K562 (cell line): ENCODE results near the gene MMP20. TPM values are rescaled to one million over a fixed set of nuclear protein-coding genes. Genes with fewer than 3 reads are reported as not detected.

Experiments
- ATAC-seq: fragments of 200-7000 bp; cut with Tn5 transposase; 3 replicates; pipeline ENCODE4 v1.9.1; 2020; ENCODE audit warnings: moderate library complexity
- BruUV-seq: library from RNA; stranded (reverse); fragments of 400-500 nt; replicated peaks from 2 replicates; lab custom pipeline; 2021; lab: Mats Ljungman, UMichigan
- CTCF ChIA-PET: fragments of 300-600 bp; formaldehyde crosslinking; extraction: SDS; loops from one replicate; lab custom pipeline; 2021; ENCODE audit warnings: low intra/inter-chr PET ratio; lab: Yijun Ruan, JAX
- POLR2A ChIA-PET: fragments of 300-600, 350-650 bp; sonication (Branson Sonifier 250); formaldehyde crosslinking; extraction: SDS; loops from one replicate; lab custom pipeline; 2021; ENCODE audit warnings: antibody characterized with exemption, inconsistent platforms; lab: Yijun Ruan, JAX
- DNase-seq, 4 experiments: peaks; one replicate each; pipeline versions ENCODE4 v3.0.0 to v3.0.0-alpha.2; 2011 to 2018; ENCODE audit warnings: low spot score in 3 of 4, mixed read lengths in 3 of 4; ENCODE audit errors: extremely low read depth in 1 of 4
- FAIRE-seq: peaks from 2 replicates; lab custom pipeline; 2011; peaks lifted over from hg19 to GRCh38; lab: Jason Lieb, UNC
- H2AFZ ChIP-seq: 2 replicates; pipeline ENCODE4 v1.6.0; 2011; ENCODE audit warnings: low read depth, low read length, control low read depth, inconsistent platforms
- H3K27ac ChIP-seq: fragments of 200-600 bp; 3 replicates; pipeline ENCODE4 v1.8.0; 2011; ENCODE audit warnings: low read depth, mild to moderate bottlenecking, control low read depth, inconsistent platforms, low read length, moderate library complexity, mixed read lengths; ENCODE audit errors: extremely low read depth
- H3K27me3 ChIP-seq, 2 experiments: fragments of 300-600 bp in 1 of 2; 2 replicates in 1 of 2; 3 replicates in 1 of 2; pipeline versions ENCODE4 v1.6.0 to v1.8.0; 2011; ENCODE audit warnings: inconsistent platforms in 2 of 2, low read length in 2 of 2, mild to moderate bottlenecking in 1 of 2, mixed read lengths in 1 of 2, moderate library complexity in 1 of 2; ENCODE audit not compliant: control insufficient read depth in 2 of 2, insufficient read depth in 2 of 2
- H3K36me3 ChIP-seq: fragments of 300-600 bp; 3 replicates; pipeline ENCODE4 v1.8.0; 2011; ENCODE audit warnings: mild to moderate bottlenecking, low read length, inconsistent platforms; ENCODE audit not compliant: control insufficient read depth, insufficient read depth
- H3K4me1 ChIP-seq, 2 experiments: fragments of 200-600 bp in 1 of 2; replicated peaks in 1 of 2; 2 replicates in 1 of 2; 3 replicates in 1 of 2; pipeline versions ENCODE4 v1.5.1 to v1.8.0; 2011; ENCODE audit warnings: inconsistent platforms in 2 of 2, low read length in 2 of 2, mild to moderate bottlenecking in 1 of 2, mixed read lengths in 1 of 2, moderate library complexity in 1 of 2; ENCODE audit not compliant: control insufficient read depth in 2 of 2, insufficient read depth in 2 of 2
- H3K4me2 ChIP-seq: 2 replicates; pipeline ENCODE4 v1.6.1; 2011; ENCODE audit warnings: low read length, control low read depth, inconsistent platforms, mixed read lengths; ENCODE audit not compliant: insufficient read depth
- H3K4me3 ChIP-seq: fragments of 200-600 bp; sonication (generic), shearing (Covaris generic); 2 replicates; pipeline ENCODE4 v1.5.1; 2016; ENCODE audit warnings: control low read depth, inconsistent platforms
- H3K79me2 ChIP-seq: fragments of 200-600 bp; 3 replicates; pipeline ENCODE4 v1.8.0; 2011; ENCODE audit warnings: low read length, inconsistent platforms; ENCODE audit not compliant: control insufficient read depth, insufficient read depth
- H3K9ac ChIP-seq, 2 experiments: 2 replicates each; pipeline versions ENCODE4 v1.6.0 to v1.6.1; 2011; ENCODE audit warnings: low read depth in 2 of 2, low read length in 2 of 2, control low read depth in 1 of 2, inconsistent platforms in 1 of 2, mild to moderate bottlenecking in 1 of 2, mixed read lengths in 1 of 2; ENCODE audit not compliant: insufficient read depth in 1 of 2
- H3K9me1 ChIP-seq: one replicate; pipeline ENCODE4 v1.6.0; 2011; ENCODE audit warnings: inconsistent platforms, mild to moderate bottlenecking, low read length, moderate library complexity; ENCODE audit not compliant: control insufficient read depth, insufficient read depth
- H3K9me3 ChIP-seq: replicated peaks from 2 replicates; pipeline ENCODE4 v1.5.1; 2011; ENCODE audit warnings: low read depth, low read length, inconsistent platforms; ENCODE audit not compliant: control insufficient read depth, insufficient read depth
- H4K20me1 ChIP-seq: replicated peaks from 2 replicates; pipeline ENCODE4 v1.6.1; 2011; ENCODE audit warnings: low read length, inconsistent platforms, mixed read lengths; ENCODE audit not compliant: control insufficient read depth, insufficient read depth
- ARHGAP35 ChIP-seq: fragments of 450-650 bp; IDR thresholded peaks from 2 replicates; pipeline ENCODE4 v1.6.1; 2018; ENCODE audit not compliant: partially characterized antibody
- BDP1 ChIP-seq: IDR thresholded peaks from 3 replicates; pipeline ENCODE4 v1.6.1; 2011; ENCODE audit not compliant: insufficient read length, insufficient read depth
- ELF4 ChIP-seq: fragments of 450-650 bp; formaldehyde crosslinking; IDR thresholded peaks from 2 replicates; pipeline ENCODE4 v1.4.0; 2022; ENCODE audit warnings: missing genetic modification characterization
- MEF2D ChIP-seq: conservative IDR thresholded peaks from 2 replicates; pipeline ENCODE4 v1.6.1; 2016; ENCODE audit warnings: low read depth, missing genetic modification characterization, missing compliant biosample characterization
- PYGO2 ChIP-seq: fragments of 450-650 bp; IDR thresholded peaks from 2 replicates; pipeline ENCODE4 v1.6.1; 2016; ENCODE audit warnings: mild to moderate bottlenecking, missing genetic modification characterization, moderate library complexity, missing compliant biosample characterization
- RNF2 ChIP-seq: sonication (generic); IDR thresholded peaks from 2 replicates; pipeline ENCODE4 v1.6.1; 2016
- ZEB2 ChIP-seq: fragments of 450-650 bp; IDR thresholded peaks from 2 replicates; pipeline ENCODE4 v1.6.1; 2016
- WGBS: fragments of 100-300 bp; shearing (Covaris generic); methylation state at CpG from one replicate; pipeline ENCODE4 v1.1.6; 2016; ENCODE audit warnings: low coverage, mixed read lengths; ENCODE audit not compliant: insufficient coverage; ENCODE audit errors: missing lambda C conversion rate; 5-methylcytosine and 5-hydroxymethylcytosine counted together
- in situ Hi-C: fragments of 300-500 bp; cut with MboI; formaldehyde crosslinking; loops from 4 replicates; pipeline ENCODE4 v1.15.0; 2018; ENCODE audit warnings: inconsistent platforms, mixed read lengths
- intact Hi-C: fragments of 100-400 bp; cut with micrococcal nuclease; formaldehyde crosslinking; loops from 2 replicates; pipeline ENCODE4 v1.14.2; 2022
- polyA plus RNA-seq, 8 experiments: library from polyadenylated mRNA; depleted of rRNA in 4 of 8; stranded (reverse) in 5 of 8; unstranded in 3 of 8; fragments of >200 nt; fragmentation: Nextera tagmentation in 2 of 8; fragmentation: Illumina TruSeq in 1 of 8; extraction: Ambion mirVana in 2 of 8; extraction: Trizol in 1 of 8; gene quantifications; 2 replicates each; pipeline versions ENCODE4 v1.2.1 to v1.2.3, GENCODE V29; 2011 to 2014; ENCODE audit warnings: inconsistent platforms in 1 of 8, missing spikeins in 1 of 8
- total RNA-seq, 7 experiments: library from RNA; depleted of rRNA in 6 of 7; stranded (reverse); fragments of >200 nt in 6 of 7; fragmentation: Illumina TruSeq in 2 of 7; extraction: Trizol in 2 of 7; gene quantifications; 2 replicates each; pipeline versions ENCODE4 v1.2.1 to v1.2.3, GENCODE V29; 2011 to 2021; ENCODE audit warnings: low replicate concordance in 1 of 7
- TF ChIP-seq, protein P1 (sequence below): sonication (generic); formaldehyde crosslinking; IDR thresholded peaks from 2 replicates; pipeline ENCODE4 v1.8.0; 2022; ENCODE audit warnings: mild to moderate bottlenecking, missing genetic modification reagents
- TF ChIP-seq, protein P2 (sequence below): sonication (generic); formaldehyde crosslinking; IDR thresholded peaks from 2 replicates; pipeline ENCODE4 v1.8.1; 2023; ENCODE audit warnings: mild to moderate bottlenecking, missing genetic modification reagents
- TF ChIP-seq, protein P3 (sequence below), 2 experiments: IDR thresholded peaks in 1 of 2; conservative IDR thresholded peaks in 1 of 2; 2 replicates each; pipeline ENCODE4 v1.6.1; 2016; ENCODE audit warnings: low read depth in 2 of 2, mild to moderate bottlenecking in 1 of 2, missing compliant biosample characterization in 1 of 2, missing genetic modification characterization in 1 of 2, moderate library complexity in 1 of 2

Gene MMP20
- total and polyA plus RNA-seq, 9 of the 15 experiments (the other 6 are each of a cell fraction or from before 2014, with no cell fraction given) = not detected

DNA sequence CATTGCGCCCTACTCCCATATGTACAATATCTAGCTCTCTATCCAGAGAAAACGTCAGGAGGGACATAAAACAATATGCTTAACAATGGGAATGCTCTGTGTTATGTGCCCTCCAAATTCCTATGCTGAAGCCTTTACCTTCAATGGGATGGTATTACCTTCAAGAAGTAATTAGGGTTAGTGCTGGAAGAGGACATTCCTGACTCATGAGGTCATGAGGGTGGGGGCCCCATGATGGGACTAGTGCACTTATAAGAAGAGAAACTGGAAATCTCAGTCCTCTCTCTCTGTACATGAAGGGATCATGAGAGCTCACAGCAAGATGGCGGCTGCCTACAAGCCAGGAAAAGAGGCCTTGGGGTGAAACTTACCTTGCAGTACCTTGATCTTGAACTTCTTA, 20.3 kb downstream of the MMP20 start:
- 0% methylated on average over 3 of the region's 3 CpGs for WGBS
- no peak overlapping the region for H3K4me3 ChIP-seq

More for the DNA sequence above, 20.3 kb downstream of the MMP20 start:
- H3K9me1 ChIP-seq = no peaks in the 10 kb centered on the region
- intact Hi-C loops (no loop called here), in situ Hi-C loops (no loop called here)
- ATAC-seq (no peak), DNase-seq (no peak), FAIRE-seq (no peak)
- H3K27ac ChIP-seq = no peak overlapping the region
- H4K20me1 ChIP-seq = no peaks in the 10 kb centered on the region
- no peaks in the 10 kb centered on the region for H3K79me2 ChIP-seq
- peaks cover 3 to 8% of the 10 kb centered on the region in 2 experiments; a peak in 3 of 5 replicates for H3K27me3 ChIP-seq
- peaks cover 0 to 2% of the 10 kb centered on the region in 2 experiments; a peak in 1 of 5 replicates for H3K4me1 ChIP-seq
- no peak overlapping the region for H3K4me2 ChIP-seq
- no TSS peak for BruUV-seq
- CTCF ChIA-PET = no interaction called here
- POLR2A ChIA-PET = no interaction called here
- no peak overlapping the region for H2AFZ ChIP-seq
- no peak overlapping the region for H3K9ac ChIP-seq
- H3K9me3 ChIP-seq = no peaks in the 10 kb centered on the region
- H3K36me3 ChIP-seq = no peaks in the 10 kb centered on the region
- TF ChIP-seq ARHGAP35 (no peak), PYGO2 (tag) (no peak), RNF2 (no peak), MEF2D (no peak), BDP1 (no peak), ELF4 (CRISPR knock-in tag) (no peak), ZEB2 (no peak)
- TF ChIP-seq, protein P1, sequence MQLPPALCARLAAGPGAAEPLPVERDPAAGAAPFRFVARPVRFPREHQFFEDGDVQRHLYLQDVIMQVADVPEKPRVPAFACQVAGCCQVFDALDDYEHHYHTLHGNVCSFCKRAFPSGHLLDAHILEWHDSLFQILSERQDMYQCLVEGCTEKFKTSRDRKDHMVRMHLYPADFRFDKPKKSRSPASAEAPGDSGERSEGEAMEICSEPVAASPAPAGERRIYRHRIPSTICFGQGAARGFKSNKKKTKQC (CRISPR knock-in tag) = no peak
- TF ChIP-seq, protein P2, sequence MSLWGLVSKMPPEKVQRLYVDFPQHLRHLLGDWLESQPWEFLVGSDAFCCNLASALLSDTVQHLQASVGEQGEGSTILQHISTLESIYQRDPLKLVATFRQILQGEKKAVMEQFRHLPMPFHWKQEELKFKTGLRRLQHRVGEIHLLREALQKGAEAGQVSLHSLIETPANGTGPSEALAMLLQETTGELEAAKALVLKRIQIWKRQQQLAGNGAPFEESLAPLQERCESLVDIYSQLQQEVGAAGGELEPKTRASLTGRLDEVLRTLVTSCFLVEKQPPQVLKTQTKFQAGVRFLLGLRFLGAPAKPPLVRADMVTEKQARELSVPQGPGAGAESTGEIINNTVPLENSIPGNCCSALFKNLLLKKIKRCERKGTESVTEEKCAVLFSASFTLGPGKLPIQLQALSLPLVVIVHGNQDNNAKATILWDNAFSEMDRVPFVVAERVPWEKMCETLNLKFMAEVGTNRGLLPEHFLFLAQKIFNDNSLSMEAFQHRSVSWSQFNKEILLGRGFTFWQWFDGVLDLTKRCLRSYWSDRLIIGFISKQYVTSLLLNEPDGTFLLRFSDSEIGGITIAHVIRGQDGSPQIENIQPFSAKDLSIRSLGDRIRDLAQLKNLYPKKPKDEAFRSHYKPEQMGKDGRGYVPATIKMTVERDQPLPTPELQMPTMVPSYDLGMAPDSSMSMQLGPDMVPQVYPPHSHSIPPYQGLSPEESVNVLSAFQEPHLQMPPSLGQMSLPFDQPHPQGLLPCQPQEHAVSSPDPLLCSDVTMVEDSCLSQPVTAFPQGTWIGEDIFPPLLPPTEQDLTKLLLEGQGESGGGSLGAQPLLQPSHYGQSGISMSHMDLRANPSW = no peak
- TF ChIP-seq, protein P3, sequence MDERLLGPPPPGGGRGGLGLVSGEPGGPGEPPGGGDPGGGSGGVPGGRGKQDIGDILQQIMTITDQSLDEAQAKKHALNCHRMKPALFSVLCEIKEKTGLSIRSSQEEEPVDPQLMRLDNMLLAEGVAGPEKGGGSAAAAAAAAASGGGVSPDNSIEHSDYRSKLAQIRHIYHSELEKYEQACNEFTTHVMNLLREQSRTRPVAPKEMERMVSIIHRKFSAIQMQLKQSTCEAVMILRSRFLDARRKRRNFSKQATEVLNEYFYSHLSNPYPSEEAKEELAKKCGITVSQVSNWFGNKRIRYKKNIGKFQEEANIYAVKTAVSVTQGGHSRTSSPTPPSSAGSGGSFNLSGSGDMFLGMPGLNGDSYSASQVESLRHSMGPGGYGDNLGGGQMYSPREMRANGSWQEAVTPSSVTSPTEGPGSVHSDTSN (CRISPR knock-in tag; IDR thresholded peaks at IDR 0.05; ENCODE audit: low read depth) = no peak
- TF ChIP-seq, protein P3 (tag; conservative IDR thresholded peaks at IDR 0.05; ENCODE audit: low read depth) = no peak
